ENCODE results near the gene RPS4Y2.

DNA sequence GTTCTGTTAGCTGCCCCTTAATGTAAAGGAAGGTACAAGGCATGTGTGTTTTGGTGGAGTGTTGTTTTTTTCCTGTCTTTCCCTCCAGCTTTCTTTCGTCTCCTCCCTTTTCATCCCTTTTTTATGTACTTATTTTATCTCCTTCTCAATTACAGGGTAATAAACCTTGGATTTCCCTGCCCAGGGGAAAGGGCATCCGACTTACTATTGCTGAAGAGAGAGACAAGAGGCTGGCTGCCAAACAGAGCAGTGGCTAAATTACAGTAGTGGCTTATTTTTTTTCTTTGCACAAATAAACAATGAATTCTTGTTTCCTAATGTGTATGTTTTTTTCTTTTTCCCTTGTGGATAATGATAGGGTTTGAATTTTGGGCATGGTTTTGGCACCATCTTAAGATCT, 24.9 kb downstream of the RPS4Y2 start:
- TF ChIP-seq EZH2 (IDR thresholded peaks at IDR 0.05; ENCODE audit: borderline replicate concordance, insufficient read depth, low read depth, low read length, poor library complexity, severe bottlenecking) (no peak), CTCF (IDR thresholded peaks at IDR 0.05) (no peak)
